SK-N-SH (cell line): ENCODE results near the gene SPTLC1. TPM values are rescaled to one million over a fixed set of nuclear protein-coding genes. Genes with fewer than 3 reads are reported as not detected.

Experiments used
- CTCF ChIA-PET: fragments of 300-600, 350-600 bp; formaldehyde crosslinking; extraction: SDS; loops from one replicate; lab custom pipeline; 2021; lab: Yijun Ruan, JAX
- POLR2A ChIA-PET: fragments of 350-600 bp; sonication (Branson Sonifier 250); formaldehyde crosslinking; extraction: SDS; loops from one replicate; lab custom pipeline; 2020; ENCODE audit warnings: antibody characterized with exemption, inconsistent platforms; lab: Yijun Ruan, JAX
- DNase-seq: peaks from one replicate; pipeline ENCODE4 v3.0.0; 2012
- H2AFZ ChIP-seq: fragments of 200-600 bp; sonication (generic); 2 replicates; pipeline ENCODE4 v1.8.1; 2016; ENCODE audit warnings: antibody characterized with exemption, mild to moderate bottlenecking, low read depth
- H3F3A ChIP-seq: fragments of 200-600 bp; sonication (generic); replicated peaks from 2 replicates; pipeline ENCODE3; 2016; ENCODE audit warnings: antibody characterized with exemption, mild to moderate bottlenecking; ENCODE audit not compliant: insufficient read depth
- H3K27ac ChIP-seq, 2 experiments: fragments of 200-500 bp in 1 of 2; fragments of 200-600 bp in 1 of 2; sonication (Bioruptor generic) in 1 of 2; sonication (generic), shearing (Covaris generic) in 1 of 2; 2 replicates each; pipeline versions ENCODE4 v1.5.1 to v1.6.1; 2014 to 2016; ENCODE audit warnings: low read depth in 2 of 2, inconsistent platforms in 1 of 2, low read length in 1 of 2, mild to moderate bottlenecking in 1 of 2, mixed read lengths in 1 of 2
- H3K27me3 ChIP-seq: fragments of 200-600 bp; sonication (generic), shearing (Covaris generic); 2 replicates; pipeline ENCODE4 v1.6.1; 2016; ENCODE audit warnings: mixed run types; ENCODE audit not compliant: insufficient read depth
- H3K36me3 ChIP-seq, 2 experiments: fragments of 200-500 bp in 1 of 2; fragments of 200-600 bp in 1 of 2; sonication (Bioruptor generic) in 1 of 2; sonication (generic) in 1 of 2; replicated peaks in 1 of 2; 2 replicates each; pipeline versions ENCODE3 to v1.5.1; 2014 to 2016; ENCODE audit warnings: low read length in 1 of 2, mild to moderate bottlenecking in 1 of 2; ENCODE audit not compliant: insufficient read depth in 2 of 2, control insufficient read depth in 1 of 2
- H3K4me1 ChIP-seq, 2 experiments: fragments of 200-500 bp in 1 of 2; fragments of 200-600 bp in 1 of 2; sonication (Bioruptor generic) in 1 of 2; sonication (generic), shearing (Covaris generic) in 1 of 2; 2 replicates each; pipeline versions ENCODE4 v1.5.1 to v1.6.1; 2014 to 2016; ENCODE audit warnings: low read depth in 1 of 2, low read length in 1 of 2, mixed run types in 1 of 2; ENCODE audit not compliant: insufficient read depth in 2 of 2, control insufficient read depth in 1 of 2
- H3K4me2 ChIP-seq: fragments of 200-600 bp; sonication (generic), shearing (Covaris generic); 2 replicates; pipeline ENCODE4 v1.6.1; 2017; ENCODE audit warnings: mixed run types
- H3K4me3 ChIP-seq, 2 experiments: fragments of 200-500 bp in 1 of 2; fragments of 200-600 bp in 1 of 2; sonication (Bioruptor generic) in 1 of 2; sonication (generic), shearing (Covaris generic) in 1 of 2; 2 replicates each; pipeline versions ENCODE4 v1.5.1 to v1.8.1; 2014 to 2016; ENCODE audit warnings: low read depth in 2 of 2, inconsistent platforms in 1 of 2, low read length in 1 of 2, mild to moderate bottlenecking in 1 of 2, mixed read lengths in 1 of 2, moderate library complexity in 1 of 2
- H3K79me2 ChIP-seq: fragments of 200-600 bp; sonication (generic); 2 replicates; pipeline ENCODE4 v1.8.1; 2017; ENCODE audit warnings: mild to moderate bottlenecking; ENCODE audit not compliant: insufficient read depth
- H3K9ac ChIP-seq: fragments of 200-600 bp; sonication (generic); 2 replicates; pipeline ENCODE4 v1.6.1; 2017; ENCODE audit warnings: mixed run types
- H3K9me2 ChIP-seq: fragments of 200-600 bp; sonication (generic); 2 replicates; pipeline ENCODE4 v1.6.1; 2017; ENCODE audit warnings: mixed run types
- H3K9me3 ChIP-seq: fragments of 200-600 bp; sonication (generic); 2 replicates; pipeline ENCODE4 v1.6.1; 2017; ENCODE audit warnings: mixed run types, mild to moderate bottlenecking, moderate library complexity
- H4K20me1 ChIP-seq: fragments of 200-600 bp; sonication (generic); 2 replicates; pipeline ENCODE4 v1.6.1; 2017; ENCODE audit warnings: mild to moderate bottlenecking, mixed run types; ENCODE audit not compliant: insufficient read depth
- CHD2 ChIP-seq: fragments of 150-350 bp; IDR thresholded peaks from 2 replicates; pipeline ENCODE4 v1.6.1; 2018; ENCODE audit warnings: low read length; ENCODE audit not compliant: partially characterized antibody
- CTCF ChIP-seq: fragments of 200-600 bp; sonication (generic); IDR thresholded peaks from 2 replicates; pipeline ENCODE4 v1.6.1; 2017; ENCODE audit warnings: antibody characterized with exemption, mild to moderate bottlenecking, moderate library complexity
- ELF1 ChIP-seq: IDR thresholded peaks from 2 replicates; pipeline ENCODE4 v1.4.0; 2012
- EP300 ChIP-seq, 2 experiments: IDR thresholded peaks; 2 replicates each; pipeline versions ENCODE4 v1.4.0 to v1.6.1; 2012; ENCODE audit warnings: borderline replicate concordance in 1 of 2, low read depth in 1 of 2, low read length in 1 of 2
- FOSL2 ChIP-seq: IDR thresholded peaks from 2 replicates; pipeline ENCODE4 v1.4.0; 2012; ENCODE audit warnings: low read depth, mild to moderate bottlenecking, moderate library complexity, borderline replicate concordance
- GATA2 ChIP-seq: sonication (generic); formaldehyde crosslinking; IDR thresholded peaks from 2 replicates; pipeline ENCODE4 v1.5.0; 2020; ENCODE audit warnings: mild to moderate bottlenecking, missing genetic modification reagents
- IRF3 ChIP-seq: fragments of 150-350 bp; IDR thresholded peaks from 2 replicates; pipeline ENCODE4 v1.6.1; 2016; ENCODE audit warnings: mild to moderate bottlenecking, low read depth, low read length
- MAX ChIP-seq: IDR thresholded peaks from 2 replicates; pipeline ENCODE4 v1.4.0; 2012; ENCODE audit warnings: low read depth
- MXI1 ChIP-seq: IDR thresholded peaks from 2 replicates; pipeline ENCODE4 v1.6.1; 2012; ENCODE audit warnings: mild to moderate bottlenecking, low read depth, low read length, improper control_type of control experiment
- NFIC ChIP-seq: IDR thresholded peaks from 2 replicates; pipeline ENCODE4 v1.4.0; 2012; ENCODE audit warnings: borderline replicate concordance
- NRF1 ChIP-seq: IDR thresholded peaks from 2 replicates; pipeline ENCODE4 v1.6.1; 2012; ENCODE audit warnings: low read depth, mild to moderate bottlenecking, low read length
- PBX3 ChIP-seq: IDR thresholded peaks from 2 replicates; pipeline ENCODE4; 2012
- POLR2AphosphoS5 ChIP-seq: IDR thresholded peaks from 2 replicates; pipeline ENCODE4 v1.6.1; 2012; ENCODE audit warnings: low read depth, low read length
- RAD21 ChIP-seq: IDR thresholded peaks from 2 replicates; pipeline ENCODE4 v1.6.1; 2012; ENCODE audit warnings: mild to moderate bottlenecking, low read length
- RXRA ChIP-seq: IDR thresholded peaks from 2 replicates; pipeline ENCODE4 v1.4.0; 2012; ENCODE audit warnings: low read depth, mild to moderate bottlenecking, borderline replicate concordance
- SMC3 ChIP-seq: IDR thresholded peaks from 2 replicates; pipeline ENCODE4 v1.6.1; 2012; ENCODE audit warnings: low read depth, low read length, improper control_type of control experiment
- TEAD4 ChIP-seq: IDR thresholded peaks from 2 replicates; pipeline ENCODE4 v1.4.0; 2012; ENCODE audit warnings: mild to moderate bottlenecking, borderline replicate concordance; ENCODE audit not compliant: insufficient read depth
- USF2 ChIP-seq: fragments of 150-350 bp; IDR thresholded peaks from 2 replicates; pipeline ENCODE4 v1.6.1; 2017; ENCODE audit warnings: antibody characterized with exemption, low read length, low read depth, borderline replicate concordance
- YY1 ChIP-seq: IDR thresholded peaks from 2 replicates; pipeline ENCODE4 v1.4.0; 2012; ENCODE audit warnings: low read depth, mild to moderate bottlenecking
- WGBS: methylation state at CpG from one replicate; pipeline ENCODE4 v1.1.6; 2017; ENCODE audit warnings: low lambda C conversion rate; 5-methylcytosine and 5-hydroxymethylcytosine counted together
- polyA plus RNA-seq, 3 experiments: library from polyadenylated mRNA; depleted of rRNA; stranded (reverse); fragments of >200 nt; gene quantifications; 2 replicates each; pipeline ENCODE4 v1.2.3, GENCODE V29; 2012

Gene SPTLC1
- polyA plus RNA-seq, 1 of the 3 experiments (the other 2 are of a cell fraction), result 53.9 TPM

- no peak for TF ChIP-seq GATA2
- TF ChIP-seq ELF1, result no peak
- TF ChIP-seq RXRA, result no peak
- no peak for TF ChIP-seq IRF3
- TF ChIP-seq USF2, result no peak
- no peak for TF ChIP-seq MXI1
- no peak for TF ChIP-seq TEAD4
- no peak for TF ChIP-seq CTCF
- no peak for TF ChIP-seq NRF1
- TF ChIP-seq MAX, result no peak
- no peak for TF ChIP-seq YY1
- no peak for TF ChIP-seq SMC3
- no peak for TF ChIP-seq POLR2AphosphoS5
- no peak for TF ChIP-seq FOSL2
- TF ChIP-seq PBX3, result no peak
- TF ChIP-seq RAD21, result no peak
- no peak for TF ChIP-seq NFIC
- no peak for TF ChIP-seq EP300 (IDR thresholded peaks at IDR 0.05; ENCODE audit: borderline replicate concordance in 1 of 2, low read depth in 1 of 2, low read length in 1 of 2)
- TF ChIP-seq CHD2, result no peak
- Histone ChIP-seq H3K36me3 (no peaks in the 10 kb centered on the region), H3K4me2 (no peak overlapping the region), H4K20me1 (no peaks in the 10 kb centered on the region), H3K4me1 (no peaks in the 10 kb centered on the region), H3K27me3 (no peaks in the 10 kb centered on the region), H3K9me2 (no peaks in the 10 kb centered on the region), H2AFZ (no peak overlapping the region), H3K27ac (no peak overlapping the region), H3K9ac (no peak overlapping the region), H3K9me3 (no peaks in the 10 kb centered on the region), H3F3A (no peaks in the 10 kb centered on the region), H3K79me2 (no peaks in the 10 kb centered on the region), H3K4me3 (no peak overlapping the region)
- POLR2A ChIA-PET, result no interaction called here
- 41% methylated on average over 4 of the region's 4 CpGs for WGBS
- DNase-seq, result no peak
- CTCF ChIA-PET, result interaction anchor here (0.9 to 1.1 kb wide), 2 partner anchors 11 to 24 kb away, joined by 3 read pairs; no protein-coding TSS in a partner anchor
These were observed 48.1 kb upstream of the SPTLC1 start for GRCh38 chr9:92163276-92163675.
